ENCODE results near the gene MRPS10.
"Not testable (repeated sequence)": the region's sequence is repeated elsewhere in the genome, so short reads cannot be mapped to it uniquely, and the experiment has no call there.

MRPS10 gene

DNA sequence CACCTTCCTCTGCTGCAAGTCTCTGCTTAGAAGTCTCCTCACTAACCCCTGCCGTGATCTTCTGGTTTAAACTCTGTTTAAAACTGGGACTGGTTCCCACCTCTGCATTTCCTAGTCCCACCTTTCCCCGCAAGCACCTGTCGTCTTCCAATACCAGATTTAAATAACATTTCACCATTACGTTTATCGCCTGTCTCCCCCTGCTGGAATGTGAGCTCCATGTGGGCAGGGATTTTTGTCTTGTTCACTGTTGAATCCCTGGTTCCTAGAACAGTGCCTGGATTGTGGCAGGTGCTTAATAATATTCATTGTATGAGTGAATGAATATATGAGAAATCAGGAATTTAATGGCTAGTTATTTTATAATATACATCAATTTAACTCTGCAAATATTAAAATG lies 41.8 kb downstream of the MRPS10 start:
- DNase-seq (ENCODE audit: low spot score), result no peak
- in situ Hi-C loops (cut with MboI; ENCODE audit: low sequenced_read_pairs, unreplicated experiment), result no loop called here
- TF ChIP-seq CTCF (IDR thresholded peaks at IDR 0.05; ENCODE audit: borderline replicate concordance, control extremely low read depth, extremely low read depth, insufficient read depth, missing control alignments), result no peak

DNA sequence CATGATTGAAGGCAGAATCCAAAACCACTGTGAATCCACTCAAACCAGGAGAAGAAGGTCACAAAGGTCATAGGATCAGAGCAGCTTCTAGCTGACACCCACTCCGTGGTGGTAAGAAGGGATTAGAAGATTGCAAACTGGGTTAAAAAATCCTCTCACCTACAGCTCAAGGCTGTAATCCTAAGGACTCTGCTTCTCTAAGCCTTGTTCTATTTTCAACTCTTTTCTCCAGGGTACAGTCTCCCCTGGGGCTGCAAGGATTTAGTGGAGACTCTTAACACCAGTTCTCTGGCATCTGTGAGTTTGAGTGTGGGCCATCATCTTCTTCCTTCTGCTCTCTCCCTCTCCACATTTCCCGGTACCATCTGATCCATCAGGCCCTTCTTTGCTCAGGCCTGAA lies 44.6 kb downstream of the MRPS10 start, which contains the start of gene GUCA1A:
Gene GUCA1A, plus strand, starts transcription at position 264 of the 400 bp plus-strand sequence. CDS start 250 bp downstream, outside the sequence.
- in situ Hi-C loops (cut with MboI; ENCODE audit: low sequenced_read_pairs, unreplicated experiment), result no loop called here
- no peak for DNase-seq (ENCODE audit: low spot score)
- no peak for TF ChIP-seq CTCF (IDR thresholded peaks at IDR 0.05; ENCODE audit: borderline replicate concordance, control extremely low read depth, extremely low read depth, insufficient read depth, missing control alignments)

GRCh38 chr6:42171813-42172581 lies 45.7 kb downstream of the MRPS10 start:
- in situ Hi-C loops (cut with MboI; ENCODE audit: low sequenced_read_pairs, unreplicated experiment), result no loop called here
- no peak for DNase-seq (ENCODE audit: low spot score)
- TF ChIP-seq CTCF (IDR thresholded peaks at IDR 0.05; ENCODE audit: borderline replicate concordance, control extremely low read depth, extremely low read depth, insufficient read depth, missing control alignments), result no peak

- in situ Hi-C loops (cut with MboI; ENCODE audit: low sequenced_read_pairs, unreplicated experiment); DNase-seq (ENCODE audit: low spot score): not testable (repeated sequence)
Observed at GRCh38 chr6:42169780-42170179, 47.9 kb downstream of the MRPS10 start.

GRCh38 chr6:42168650-42169049 lies 49.0 kb downstream of the MRPS10 start:
- in situ Hi-C loops (cut with MboI; ENCODE audit: low sequenced_read_pairs, unreplicated experiment), result no loop called here
- TF ChIP-seq CTCF (IDR thresholded peaks at IDR 0.05; ENCODE audit: borderline replicate concordance, control extremely low read depth, extremely low read depth, insufficient read depth, missing control alignments), result no peak
- no peak for DNase-seq (ENCODE audit: low spot score)

DNA sequence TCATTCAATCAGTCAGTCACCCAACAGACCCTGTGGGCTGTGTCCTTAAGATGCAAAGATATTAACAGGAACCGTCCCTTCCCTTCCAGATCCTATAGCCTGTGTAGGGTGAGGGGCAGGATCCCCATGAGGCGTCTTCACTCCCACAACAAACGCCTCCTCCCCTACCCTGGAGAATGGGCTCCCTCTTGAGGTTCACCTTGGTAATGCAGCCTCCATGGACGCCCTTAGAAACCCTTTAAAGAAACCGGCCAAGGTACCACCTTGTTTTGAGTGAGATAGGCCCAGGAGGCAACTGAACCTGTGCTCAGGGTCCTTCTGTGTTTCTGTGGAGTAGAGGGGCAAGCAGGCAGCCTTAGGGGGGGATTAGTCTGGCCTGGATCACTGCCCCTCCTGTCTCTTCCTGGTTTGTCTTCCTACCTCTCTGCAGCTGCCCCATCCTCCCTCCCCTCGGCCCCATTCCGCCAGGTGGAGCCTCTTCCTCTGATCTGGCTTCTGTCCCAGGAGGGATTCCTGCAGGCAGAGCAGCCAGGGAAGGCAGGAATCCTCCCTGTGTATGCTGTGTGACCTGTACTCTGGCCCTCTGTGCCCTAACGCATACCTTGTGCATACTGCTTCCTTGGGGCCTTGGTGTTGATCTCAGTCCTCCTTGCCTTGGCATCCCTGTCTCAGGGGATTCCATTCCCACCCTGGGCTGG lies 51.1 kb downstream of the MRPS10 start:
- in situ Hi-C loops (cut with MboI; ENCODE audit: low sequenced_read_pairs, unreplicated experiment), result no loop called here

More for the DNA sequence above, 51.1 kb downstream of the MRPS10 start:
- peak; percentile 92 for TF ChIP-seq CTCF (IDR thresholded peaks at IDR 0.05; ENCODE audit: borderline replicate concordance, control extremely low read depth, extremely low read depth, insufficient read depth, missing control alignments)
- peak; percentile 89 for DNase-seq (ENCODE audit: low spot score)

All from GM13976 (cell line).